GM12878 (cell line): Measurements from ENCODE around the gene SORCS2.

Experiments
- CBX5 ChIP-seq: sonication (generic); IDR thresholded peaks from 2 replicates; pipeline ENCODE4 v1.6.1; 2016; ENCODE audit warnings: low read depth, moderate library complexity, mild to moderate bottlenecking, inconsistent platforms
- CEBPB ChIP-seq, 2 experiments: fragments of 150-350 bp in 1 of 2; IDR thresholded peaks; 2 replicates each; pipeline ENCODE4 v1.6.1; 2012 to 2014; ENCODE audit warnings: low read depth in 2 of 2, low read length in 2 of 2, borderline replicate concordance in 1 of 2, inconsistent platforms in 1 of 2
- EGR1 ChIP-seq, 2 experiments: IDR thresholded peaks; 1 replicate in 1 of 2; 2 replicates in 1 of 2; pipeline ENCODE4 v1.6.1; 2011 to 2012; ENCODE audit warnings: low read depth in 2 of 2, low read length in 2 of 2, borderline replicate concordance in 1 of 2, mild to moderate bottlenecking in 1 of 2, moderate library complexity in 1 of 2
- PML ChIP-seq: IDR thresholded peaks from 2 replicates; pipeline ENCODE4 v1.6.1; 2012; ENCODE audit warnings: low read length, inconsistent platforms
- RBBP5 ChIP-seq: fragments of 200-600 bp; sonication (generic); conservative IDR thresholded peaks from 2 replicates; pipeline ENCODE4 v1.6.1; 2016
- SPI1 ChIP-seq: IDR thresholded peaks from 2 replicates; pipeline ENCODE4 v1.6.1; 2011; ENCODE audit warnings: low read depth, mild to moderate bottlenecking, low read length, moderate library complexity, borderline replicate concordance; ENCODE audit not compliant: insufficient read depth
- SUZ12 ChIP-seq: fragments of 200-600 bp; sonication (generic); IDR thresholded peaks from one replicate; pipeline ENCODE4 v1.6.1; 2018; ENCODE audit warnings: antibody characterized with exemption, mild to moderate bottlenecking; ENCODE audit not compliant: unreplicated experiment
- YY1 ChIP-seq: IDR thresholded peaks from 2 replicates; pipeline ENCODE4 v1.6.1; 2011; ENCODE audit warnings: low read depth, mild to moderate bottlenecking, low read length
- TF ChIP-seq, protein P1 (sequence below), 3 experiments: IDR thresholded peaks in 2 of 3; conservative IDR thresholded peaks in 1 of 3; 2 replicates each; pipeline ENCODE4 v1.5.1; 2011; ENCODE audit warnings: low read depth in 3 of 3, low read length in 3 of 3, mild to moderate bottlenecking in 3 of 3, control low read depth in 2 of 3, moderate library complexity in 2 of 3, inconsistent platforms in 1 of 3, mixed read lengths in 1 of 3; ENCODE audit not compliant: control insufficient read depth in 2 of 3, insufficient read depth in 1 of 3; ENCODE audit errors: extremely low read depth in 1 of 3
- TF ChIP-seq, protein P2 (sequence below): IDR thresholded peaks from 2 replicates; pipeline ENCODE4 v1.6.1; 2011; ENCODE audit warnings: low read depth, mild to moderate bottlenecking, low read length, moderate library complexity, borderline replicate concordance; ENCODE audit errors: extremely low read depth

DNA sequence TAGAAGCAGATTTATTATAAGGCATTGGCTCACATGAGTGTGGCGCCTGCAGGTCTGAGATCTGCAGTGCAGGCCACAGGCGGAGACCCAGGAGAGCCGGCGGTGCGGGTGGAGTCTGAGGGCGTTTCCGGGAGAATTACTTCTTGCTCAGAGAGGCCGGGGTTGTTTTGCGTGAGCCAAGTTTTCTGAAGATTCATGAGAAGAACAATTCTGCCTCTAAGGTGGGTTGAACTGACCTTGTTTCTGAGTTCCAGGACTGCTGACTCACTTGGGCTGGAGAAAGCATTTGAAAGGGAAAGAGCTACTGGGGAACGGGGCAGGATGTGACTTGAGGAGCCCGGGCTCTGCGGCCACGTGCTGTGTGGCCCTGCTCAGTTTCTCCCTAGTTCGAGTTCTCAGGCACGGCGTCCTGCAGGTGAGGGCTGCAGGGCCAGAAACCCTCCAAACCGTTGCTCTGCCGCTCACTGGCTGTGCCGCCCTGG, 36.7 kb upstream of the SORCS2 start:
- TF ChIP-seq SUZ12 (no peak), RBBP5 (no peak), EGR1 (IDR thresholded peaks at IDR 0.05; ENCODE audit: borderline replicate concordance in 1 of 2, low read depth in 2 of 2, low read length in 2 of 2) (no peak), CEBPB (IDR thresholded peaks at IDR 0.05; ENCODE audit: borderline replicate concordance in 1 of 2, low read depth in 2 of 2, low read length in 2 of 2) (no peak), SPI1 (no peak), YY1 (no peak), PML (no peak), CBX5 (no peak)
- TF ChIP-seq, protein P1, sequence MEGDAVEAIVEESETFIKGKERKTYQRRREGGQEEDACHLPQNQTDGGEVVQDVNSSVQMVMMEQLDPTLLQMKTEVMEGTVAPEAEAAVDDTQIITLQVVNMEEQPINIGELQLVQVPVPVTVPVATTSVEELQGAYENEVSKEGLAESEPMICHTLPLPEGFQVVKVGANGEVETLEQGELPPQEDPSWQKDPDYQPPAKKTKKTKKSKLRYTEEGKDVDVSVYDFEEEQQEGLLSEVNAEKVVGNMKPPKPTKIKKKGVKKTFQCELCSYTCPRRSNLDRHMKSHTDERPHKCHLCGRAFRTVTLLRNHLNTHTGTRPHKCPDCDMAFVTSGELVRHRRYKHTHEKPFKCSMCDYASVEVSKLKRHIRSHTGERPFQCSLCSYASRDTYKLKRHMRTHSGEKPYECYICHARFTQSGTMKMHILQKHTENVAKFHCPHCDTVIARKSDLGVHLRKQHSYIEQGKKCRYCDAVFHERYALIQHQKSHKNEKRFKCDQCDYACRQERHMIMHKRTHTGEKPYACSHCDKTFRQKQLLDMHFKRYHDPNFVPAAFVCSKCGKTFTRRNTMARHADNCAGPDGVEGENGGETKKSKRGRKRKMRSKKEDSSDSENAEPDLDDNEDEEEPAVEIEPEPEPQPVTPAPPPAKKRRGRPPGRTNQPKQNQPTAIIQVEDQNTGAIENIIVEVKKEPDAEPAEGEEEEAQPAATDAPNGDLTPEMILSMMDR (IDR thresholded peaks at IDR 0.05 in 2 of 3, conservative IDR thresholded peaks at IDR 0.05 in 1 of 3; ENCODE audit: control insufficient read depth in 2 of 3, extremely low read depth in 1 of 3, insufficient read depth in 1 of 3, low read depth in 3 of 3, low read length in 3 of 3), result no peak
- TF ChIP-seq, protein P2, sequence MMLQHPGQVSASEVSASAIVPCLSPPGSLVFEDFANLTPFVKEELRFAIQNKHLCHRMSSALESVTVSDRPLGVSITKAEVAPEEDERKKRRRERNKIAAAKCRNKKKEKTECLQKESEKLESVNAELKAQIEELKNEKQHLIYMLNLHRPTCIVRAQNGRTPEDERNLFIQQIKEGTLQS, result no peak
